ENCODE data around the gene ANKRD66. TPM values are rescaled to one million over a fixed set of nuclear protein-coding genes. Genes with fewer than 3 reads are reported as not detected.
"Not testable (repeated sequence)": the region's sequence is repeated elsewhere in the genome, so short reads cannot be mapped to it uniquely, and the experiment has no call there.

The ANKRD66 gene
- total RNA-seq = not detected in 2 replicates

- DNase-seq (ENCODE audit: low read depth) = no peak
Observed at GRCh38 chr6:46746696-46747095, at the start of gene ANKRD66. Gene ANKRD66 (plus strand): TSS chr6:46746933. CDS start chr6:46751949, 5,016 bp downstream.

DNA sequence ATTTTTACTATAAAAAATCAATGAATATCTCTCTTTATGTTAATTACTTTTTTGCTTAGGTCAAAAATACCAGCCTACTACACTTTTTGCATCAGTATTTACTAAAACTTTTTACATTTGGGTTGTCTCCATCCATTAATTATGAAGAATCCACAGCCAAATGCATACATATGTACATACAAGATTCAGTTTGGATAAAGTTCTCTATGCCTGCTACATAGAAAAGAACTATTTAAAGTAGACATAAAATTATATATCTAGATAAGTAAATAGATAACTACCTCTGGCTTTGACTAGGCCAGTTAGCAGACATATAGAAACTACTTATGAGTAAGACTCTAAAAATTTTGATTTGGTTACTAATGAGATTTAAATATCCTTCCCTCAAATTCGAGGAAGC, 46.8 kb upstream of the ANKRD66 start:
- no peak for DNase-seq (ENCODE audit: low read depth)

DNA sequence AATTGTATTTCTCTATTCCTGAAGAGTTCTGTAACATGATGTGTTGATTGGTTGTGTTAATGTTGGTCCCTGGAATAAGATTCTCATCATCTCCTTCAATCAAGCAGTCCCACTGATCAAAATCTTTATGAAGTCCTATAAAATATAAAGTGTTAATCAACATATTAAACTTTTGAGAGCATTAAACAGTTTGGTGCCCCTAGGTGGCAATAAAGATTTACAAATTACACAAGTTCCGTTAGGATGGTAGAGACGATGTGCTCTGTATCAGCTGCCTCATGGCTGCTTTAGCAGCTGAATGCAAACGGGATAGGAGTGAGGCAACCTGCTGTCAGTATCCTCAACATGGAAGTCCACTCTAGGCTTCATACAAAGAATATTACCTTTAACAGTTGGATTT, 42.2 kb upstream of the ANKRD66 start:
- DNase-seq (ENCODE audit: low read depth) = peak; percentile 58

DNA sequence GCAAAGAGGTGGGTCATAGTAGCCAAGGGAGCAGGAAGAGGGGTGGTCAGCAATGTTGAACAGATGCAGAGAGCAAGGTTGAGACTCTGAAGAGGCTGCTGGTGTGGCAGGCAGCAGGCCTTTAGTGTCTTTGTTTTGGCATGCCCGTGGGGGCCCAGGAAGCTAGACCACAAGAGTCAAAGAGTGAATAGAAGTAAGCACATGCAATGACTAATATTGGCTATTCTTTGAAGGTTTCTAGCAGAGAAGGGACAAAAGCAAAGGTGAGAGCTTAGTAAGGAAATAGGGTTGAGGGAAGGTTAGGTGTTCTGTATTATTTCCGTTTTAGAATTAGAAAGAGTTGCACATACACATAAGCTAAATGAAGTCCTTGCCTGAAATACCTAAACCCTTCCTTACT, 40.3 kb upstream of the ANKRD66 start:
- no peak for DNase-seq (ENCODE audit: low read depth)

DNA sequence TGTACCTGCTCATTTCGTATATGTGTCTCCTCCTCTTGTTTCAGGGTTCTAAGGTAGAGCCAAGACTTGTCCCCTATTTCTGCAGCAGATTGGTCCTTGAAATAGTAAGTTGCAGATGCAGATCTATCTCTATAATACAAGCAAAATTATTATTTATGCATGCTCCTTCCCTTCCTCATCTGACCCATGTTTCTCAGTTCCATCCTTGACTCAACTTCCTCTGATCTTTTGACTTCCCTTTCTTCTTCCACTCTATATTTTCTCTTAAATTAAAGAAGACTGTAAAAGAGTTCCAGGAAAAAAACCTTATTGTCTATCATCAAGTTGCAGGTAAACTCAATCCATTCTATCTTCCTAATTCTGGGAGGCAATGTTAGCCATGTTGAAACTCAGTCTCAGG, 35.2 kb upstream of the ANKRD66 start:
- no peak for DNase-seq (ENCODE audit: low read depth)

DNA sequence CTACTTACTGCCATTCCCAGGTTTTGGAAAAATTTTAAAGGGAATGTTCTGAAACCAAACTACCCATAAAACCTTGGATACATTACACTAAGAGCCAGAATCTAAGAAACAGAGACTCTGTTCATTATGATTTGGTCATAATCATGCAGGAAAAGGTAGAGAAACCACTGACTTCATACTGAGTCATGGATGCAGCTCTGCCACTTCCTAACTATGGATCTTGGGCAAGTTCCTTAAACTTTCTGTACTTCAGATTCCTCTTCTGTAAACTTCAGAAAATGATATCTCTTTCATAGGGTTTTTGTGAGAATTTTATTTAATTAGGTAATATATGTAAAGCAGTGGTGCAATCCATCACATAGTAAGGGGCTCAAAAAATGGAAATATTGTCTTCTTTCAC, 31.6 kb upstream of the ANKRD66 start:
- DNase-seq (ENCODE audit: low read depth) = peak; percentile 43

- peak; percentile 94 for DNase-seq (ENCODE audit: low read depth)
Observed at GRCh38 chr6:46719099-46719498, 27.6 kb upstream of the ANKRD66 start.

- DNase-seq (ENCODE audit: low read depth) = no peak
Observed at GRCh38 chr6:46720401-46720800, 26.3 kb upstream of the ANKRD66 start.

GRCh38 chr6:46729787-46730326, 16.9 kb upstream of the ANKRD66 start:
- DNase-seq (ENCODE audit: low read depth) = no peak

DNA sequence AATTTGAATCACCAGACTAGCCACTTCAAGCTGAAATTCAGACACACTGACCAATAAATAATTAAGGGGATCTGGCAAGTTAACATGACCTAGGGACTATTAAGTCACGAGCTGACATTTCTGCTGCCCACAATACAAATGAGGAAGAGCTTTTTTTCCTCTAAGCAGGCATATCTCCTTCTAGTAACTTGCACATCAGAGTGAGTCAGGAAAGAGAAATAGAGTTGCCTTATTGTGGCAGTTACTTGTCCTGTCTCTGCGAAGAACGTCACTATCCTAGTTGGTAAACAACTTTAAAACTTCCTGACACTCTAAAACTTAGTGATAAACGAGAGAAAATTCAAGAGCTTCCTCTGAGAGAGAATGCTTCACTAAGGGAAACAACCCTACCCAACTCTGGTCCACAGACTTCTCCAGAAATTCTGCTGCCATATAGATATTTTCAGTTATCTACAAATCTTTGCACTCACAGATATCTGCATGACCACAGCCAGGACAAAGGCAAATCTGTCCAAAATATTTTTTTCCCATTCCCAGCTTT, 15.7 kb upstream of the ANKRD66 start:
- DNase-seq (ENCODE audit: low read depth) = no peak

GRCh38 chr6:46733341-46733801, 13.4 kb upstream of the ANKRD66 start:
- no peak for DNase-seq (ENCODE audit: low read depth)

- DNase-seq (ENCODE audit: low read depth) = no peak
Observed at GRCh38 chr6:46734867-46735719, 11.6 kb upstream of the ANKRD66 start, which contains the start of gene PLA2G7. Gene PLA2G7 (minus strand): TSS chr6:46735375. CDS start chr6:46722891, 12,484 bp downstream.

DNA sequence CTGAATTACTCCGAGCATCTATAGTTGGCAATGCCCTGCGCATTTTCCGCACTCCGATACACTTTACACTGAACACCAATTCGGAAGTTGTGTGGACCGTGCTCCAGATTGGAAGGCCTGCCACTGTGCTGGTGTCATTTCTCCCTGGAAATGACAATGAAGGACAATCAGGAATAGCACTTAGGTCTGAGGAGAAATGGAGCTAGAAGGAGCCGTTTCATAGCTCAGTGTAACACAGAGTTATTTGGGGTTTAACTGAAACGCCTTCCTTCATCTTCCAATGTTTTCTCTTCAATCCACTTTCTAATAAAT, 11.1 kb upstream of the ANKRD66 start:
- no peak for DNase-seq (ENCODE audit: low read depth)

DNA sequence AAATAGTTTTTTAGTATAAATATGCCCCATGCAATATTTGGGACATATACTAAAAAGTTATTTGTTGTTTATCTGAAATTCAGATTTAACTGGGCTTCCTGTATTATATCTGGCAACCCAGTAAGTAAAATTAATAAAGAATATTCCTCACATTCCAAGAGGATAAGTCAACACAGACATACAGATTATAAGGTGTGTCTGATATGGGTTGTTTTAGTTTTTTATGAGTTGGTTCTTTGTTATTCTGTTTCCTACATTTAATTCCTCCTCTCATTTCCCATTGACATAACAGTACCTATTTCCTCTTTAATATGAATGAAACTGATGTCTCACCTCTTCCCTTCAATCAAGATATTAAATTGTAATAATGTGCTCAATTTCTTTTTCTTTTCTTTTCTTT, 9.8 kb upstream of the ANKRD66 start:
- no peak for DNase-seq (ENCODE audit: low read depth)

- peak; percentile 36 for DNase-seq (ENCODE audit: low read depth)
Observed at GRCh38 chr6:46741482-46741881, 5.3 kb upstream of the ANKRD66 start.

GRCh38 chr6:46741910-46742309, 4.8 kb upstream of the ANKRD66 start:
- DNase-seq (ENCODE audit: low read depth) = no peak

DNA sequence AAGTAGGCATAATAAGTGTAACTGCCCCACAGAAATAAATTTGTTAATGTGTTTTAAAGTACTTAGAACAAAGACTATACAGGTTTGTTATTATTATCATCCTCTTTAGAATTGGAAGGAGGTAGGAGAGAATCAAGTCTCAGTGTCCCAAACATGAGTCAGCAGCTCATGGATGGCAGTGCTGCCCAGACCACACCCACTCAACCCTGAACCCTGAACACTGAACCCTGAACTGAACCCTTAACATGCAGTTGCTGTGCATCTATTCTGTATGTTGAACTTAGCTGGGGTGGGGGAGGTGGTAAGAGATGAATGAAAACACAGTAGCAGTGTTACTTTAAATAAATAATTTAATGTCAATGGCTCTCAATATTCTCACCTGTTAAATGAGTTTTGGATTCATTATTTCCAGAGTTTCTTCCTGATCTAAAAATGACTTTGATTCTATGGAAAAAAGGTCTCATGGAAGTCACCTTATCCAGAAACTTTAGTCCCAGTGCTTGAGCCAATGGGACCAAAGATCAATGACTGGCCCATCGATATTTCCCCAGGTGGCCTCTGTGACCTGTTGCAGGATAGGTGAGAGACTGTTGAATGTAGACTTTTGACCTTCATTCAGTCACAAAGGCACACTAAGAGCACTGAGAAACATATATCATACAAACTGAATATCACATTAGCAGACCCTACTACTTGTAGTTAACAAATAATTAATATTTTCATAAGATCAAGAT, 3.1 kb upstream of the ANKRD66 start:
- no peak for DNase-seq (ENCODE audit: low read depth)

DNA sequence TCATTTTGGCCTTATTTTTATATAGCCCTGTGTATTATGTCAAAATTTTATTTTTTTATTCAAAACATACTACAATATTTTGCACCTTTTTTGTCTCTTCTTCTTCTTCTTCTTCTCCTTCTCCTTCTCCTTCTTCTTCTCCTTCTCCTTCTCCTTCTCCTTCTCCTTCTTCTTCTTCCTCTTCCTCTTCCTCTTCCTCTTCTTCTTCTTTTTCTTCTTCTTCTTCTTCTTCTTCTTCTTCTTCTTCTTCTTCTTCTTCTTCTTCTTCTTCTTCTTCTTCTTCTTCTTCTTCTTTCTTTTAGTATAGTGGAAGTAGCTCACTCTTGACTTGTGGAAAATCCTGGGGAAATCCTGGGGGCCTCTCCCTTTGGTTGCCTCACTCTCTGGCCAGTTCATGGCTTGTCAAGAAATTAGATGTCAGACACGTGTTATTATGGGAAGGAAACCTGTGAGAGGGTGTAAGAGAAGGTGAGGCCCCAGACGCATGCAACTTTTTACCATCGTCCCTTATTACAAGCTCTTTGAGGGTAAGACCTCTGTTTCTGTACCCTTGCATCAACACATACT, 2.5 kb upstream of the ANKRD66 start:
- DNase-seq (ENCODE audit: low read depth) = not testable (repeated sequence)

GRCh38 chr6:46745973-46746372, 760 bp upstream of the ANKRD66 start:
- no peak for DNase-seq (ENCODE audit: low read depth)

DNA sequence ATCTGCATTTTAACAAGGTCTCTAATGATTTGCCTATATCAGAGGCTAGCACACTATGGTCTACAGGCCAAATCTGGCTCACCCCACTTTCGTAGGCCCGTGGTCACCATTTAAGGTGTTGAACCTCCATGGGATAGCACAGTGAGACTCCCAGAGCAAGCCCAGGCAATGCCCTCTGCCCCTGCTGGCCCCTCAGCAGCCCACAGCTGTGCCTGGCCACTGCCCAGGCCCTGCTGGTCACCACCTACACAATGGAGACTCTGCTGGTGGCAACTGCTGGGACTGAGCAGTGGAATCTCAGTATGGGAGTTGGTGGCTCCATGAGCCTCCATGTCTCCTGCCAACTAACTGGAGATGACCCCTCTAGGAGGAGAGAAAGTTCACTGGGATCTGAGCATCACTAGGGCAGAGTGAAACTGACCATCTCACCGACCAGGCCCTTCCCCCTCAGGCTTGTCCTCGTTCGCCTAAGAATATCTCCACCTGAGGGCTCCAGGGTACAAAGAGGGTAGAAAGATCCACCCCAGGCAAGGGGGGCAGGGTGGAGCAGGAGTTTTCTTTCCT, 2.3 kb downstream of the ANKRD66 start:
- DNase-seq (ENCODE audit: low read depth) = no peak

- no peak for DNase-seq (ENCODE audit: low read depth)
Observed at GRCh38 chr6:46749731-46750130, 3.0 kb downstream of the ANKRD66 start.

DNA sequence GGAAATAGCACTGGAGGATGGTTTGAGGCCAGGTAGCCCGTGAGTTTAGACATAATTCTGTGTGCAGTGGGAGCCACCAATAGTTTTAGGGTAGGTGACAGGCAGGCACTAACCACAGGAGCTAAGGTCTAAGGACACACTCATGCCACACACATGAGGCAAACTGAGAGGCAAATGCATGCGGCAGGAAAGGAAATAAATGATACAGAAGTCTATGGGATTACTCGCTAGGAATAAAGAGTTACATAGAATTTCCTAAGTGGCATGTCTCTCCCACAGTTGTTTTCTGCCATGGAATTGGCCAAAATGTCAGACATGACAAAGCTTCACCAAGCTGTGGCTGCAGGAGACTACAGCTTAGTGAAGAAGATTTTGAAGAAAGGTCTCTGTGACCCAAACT, 4.9 kb downstream of the ANKRD66 start:
- no peak for DNase-seq (ENCODE audit: low read depth)

All from renal cortical epithelial cell (primary cell).